ENCODE results near the gene HFM1. TPM values are rescaled to one million over a fixed set of nuclear protein-coding genes. Genes with fewer than 3 reads are reported as not detected.

HFM1 gene
- total and polyA plus RNA-seq, 9 of the 15 experiments (the other 6 are each of a cell fraction or from before 2014, with no cell fraction given) = 1.5 to 6.4 (median 3.7) TPM

DNA sequence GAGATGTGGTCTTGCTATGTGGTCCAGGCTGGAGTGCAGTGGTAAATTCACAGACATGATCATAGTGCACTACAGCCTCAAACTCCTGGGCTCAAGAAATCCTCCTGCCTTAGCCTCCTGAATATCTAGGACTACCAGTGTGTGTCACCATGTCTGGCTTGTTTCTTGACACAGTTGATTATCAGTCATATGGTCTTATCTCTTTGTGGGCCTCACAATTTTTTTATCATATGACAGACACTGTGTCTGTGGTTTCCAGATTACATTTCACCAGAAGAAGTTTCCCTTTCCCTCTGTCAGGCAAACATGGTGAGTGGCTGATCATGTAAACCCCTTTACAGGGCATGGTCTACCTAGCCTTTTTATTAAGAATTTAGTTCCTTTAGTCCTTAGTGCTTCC lies 96.1 kb downstream of the HFM1 start (continued):
- TF ChIP-seq ELF1 (tag; IDR thresholded peaks at IDR 0.05) (no peak), NR2C1 (IDR thresholded peaks at IDR 0.05) (no peak), NR2C1 (tag; IDR thresholded peaks at IDR 0.05) (no peak), NCOR1 (IDR thresholded peaks at IDR 0.05) (peak; percentile 87), CBFB (CRISPR knock-in tag; IDR thresholded peaks at IDR 0.05) (no peak), NCOA6 (IDR thresholded peaks at IDR 0.05) (no peak), JUND (IDR thresholded peaks at IDR 0.05; ENCODE audit: borderline replicate concordance, low read depth, low read length) (no peak; the same call in 1 of the 2 replicates), JUND (tag; IDR thresholded peaks at IDR 0.05; ENCODE audit: borderline replicate concordance, low read depth, low read length) (no peak), RFX5 (IDR thresholded peaks at IDR 0.05; ENCODE audit: low read depth, low read length) (no peak), ZNF507 (tag; conservative IDR thresholded peaks at IDR 0.05) (no peak), POLR2G (IDR thresholded peaks at IDR 0.05; ENCODE audit: low read depth, low read length) (no peak), HCFC1 (IDR thresholded peaks at IDR 0.05; ENCODE audit: low read depth, low read length) (no peak), KLF6 (CRISPR knock-in tag; IDR thresholded peaks at IDR 0.05; ENCODE audit: borderline replicate concordance) (no peak), ZBTB1 (CRISPR knock-in tag; IDR thresholded peaks at IDR 0.05; ENCODE audit: borderline replicate concordance, low read depth) (no peak), RBM39 (optimal IDR thresholded peaks at IDR 0.05; ENCODE audit: low read depth, low read length) (no peak), PPARD (CRISPR knock-in tag; IDR thresholded peaks at IDR 0.05) (no peak), RBM22 (IDR thresholded peaks at IDR 0.05; ENCODE audit: low read depth, low read length, poor library complexity, severe bottlenecking) (no peak), SIRT6 (IDR thresholded peaks at IDR 0.05; ENCODE audit: low read depth, low read length) (no peak)
- TF ChIP-seq, protein P1, sequence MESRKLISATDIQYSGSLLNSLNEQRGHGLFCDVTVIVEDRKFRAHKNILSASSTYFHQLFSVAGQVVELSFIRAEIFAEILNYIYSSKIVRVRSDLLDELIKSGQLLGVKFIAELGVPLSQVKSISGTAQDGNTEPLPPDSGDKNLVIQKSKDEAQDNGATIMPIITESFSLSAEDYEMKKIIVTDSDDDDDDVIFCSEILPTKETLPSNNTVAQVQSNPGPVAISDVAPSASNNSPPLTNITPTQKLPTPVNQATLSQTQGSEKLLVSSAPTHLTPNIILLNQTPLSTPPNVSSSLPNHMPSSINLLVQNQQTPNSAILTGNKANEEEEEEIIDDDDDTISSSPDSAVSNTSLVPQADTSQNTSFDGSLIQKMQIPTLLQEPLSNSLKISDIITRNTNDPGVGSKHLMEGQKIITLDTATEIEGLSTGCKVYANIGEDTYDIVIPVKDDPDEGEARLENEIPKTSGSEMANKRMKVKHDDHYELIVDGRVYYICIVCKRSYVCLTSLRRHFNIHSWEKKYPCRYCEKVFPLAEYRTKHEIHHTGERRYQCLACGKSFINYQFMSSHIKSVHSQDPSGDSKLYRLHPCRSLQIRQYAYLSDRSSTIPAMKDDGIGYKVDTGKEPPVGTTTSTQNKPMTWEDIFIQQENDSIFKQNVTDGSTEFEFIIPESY (CRISPR knock-in tag; IDR thresholded peaks at IDR 0.05) = no peak
- TF ChIP-seq, protein P2, sequence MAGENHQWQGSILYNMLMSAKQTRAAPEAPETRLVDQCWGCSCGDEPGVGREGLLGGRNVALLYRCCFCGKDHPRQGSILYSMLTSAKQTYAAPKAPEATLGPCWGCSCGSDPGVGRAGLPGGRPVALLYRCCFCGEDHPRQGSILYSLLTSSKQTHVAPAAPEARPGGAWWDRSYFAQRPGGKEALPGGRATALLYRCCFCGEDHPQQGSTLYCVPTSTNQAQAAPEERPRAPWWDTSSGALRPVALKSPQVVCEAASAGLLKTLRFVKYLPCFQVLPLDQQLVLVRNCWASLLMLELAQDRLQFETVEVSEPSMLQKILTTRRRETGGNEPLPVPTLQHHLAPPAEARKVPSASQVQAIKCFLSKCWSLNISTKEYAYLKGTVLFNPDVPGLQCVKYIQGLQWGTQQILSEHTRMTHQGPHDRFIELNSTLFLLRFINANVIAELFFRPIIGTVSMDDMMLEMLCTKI (IDR thresholded peaks at IDR 0.05; ENCODE audit: partially characterized antibody) = no peak
- TF ChIP-seq, protein P3, sequence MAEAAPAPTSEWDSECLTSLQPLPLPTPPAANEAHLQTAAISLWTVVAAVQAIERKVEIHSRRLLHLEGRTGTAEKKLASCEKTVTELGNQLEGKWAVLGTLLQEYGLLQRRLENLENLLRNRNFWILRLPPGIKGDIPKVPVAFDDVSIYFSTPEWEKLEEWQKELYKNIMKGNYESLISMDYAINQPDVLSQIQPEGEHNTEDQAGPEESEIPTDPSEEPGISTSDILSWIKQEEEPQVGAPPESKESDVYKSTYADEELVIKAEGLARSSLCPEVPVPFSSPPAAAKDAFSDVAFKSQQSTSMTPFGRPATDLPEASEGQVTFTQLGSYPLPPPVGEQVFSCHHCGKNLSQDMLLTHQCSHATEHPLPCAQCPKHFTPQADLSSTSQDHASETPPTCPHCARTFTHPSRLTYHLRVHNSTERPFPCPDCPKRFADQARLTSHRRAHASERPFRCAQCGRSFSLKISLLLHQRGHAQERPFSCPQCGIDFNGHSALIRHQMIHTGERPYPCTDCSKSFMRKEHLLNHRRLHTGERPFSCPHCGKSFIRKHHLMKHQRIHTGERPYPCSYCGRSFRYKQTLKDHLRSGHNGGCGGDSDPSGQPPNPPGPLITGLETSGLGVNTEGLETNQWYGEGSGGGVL (CRISPR knock-in tag; IDR thresholded peaks at IDR 0.05) = no peak
- TF ChIP-seq, protein P4, sequence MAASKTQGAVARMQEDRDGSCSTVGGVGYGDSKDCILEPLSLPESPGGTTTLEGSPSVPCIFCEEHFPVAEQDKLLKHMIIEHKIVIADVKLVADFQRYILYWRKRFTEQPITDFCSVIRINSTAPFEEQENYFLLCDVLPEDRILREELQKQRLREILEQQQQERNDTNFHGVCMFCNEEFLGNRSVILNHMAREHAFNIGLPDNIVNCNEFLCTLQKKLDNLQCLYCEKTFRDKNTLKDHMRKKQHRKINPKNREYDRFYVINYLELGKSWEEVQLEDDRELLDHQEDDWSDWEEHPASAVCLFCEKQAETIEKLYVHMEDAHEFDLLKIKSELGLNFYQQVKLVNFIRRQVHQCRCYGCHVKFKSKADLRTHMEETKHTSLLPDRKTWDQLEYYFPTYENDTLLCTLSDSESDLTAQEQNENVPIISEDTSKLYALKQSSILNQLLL (CRISPR knock-in tag; IDR thresholded peaks at IDR 0.05; ENCODE audit: borderline replicate concordance) = no peak
- TF ChIP-seq, protein P5, sequence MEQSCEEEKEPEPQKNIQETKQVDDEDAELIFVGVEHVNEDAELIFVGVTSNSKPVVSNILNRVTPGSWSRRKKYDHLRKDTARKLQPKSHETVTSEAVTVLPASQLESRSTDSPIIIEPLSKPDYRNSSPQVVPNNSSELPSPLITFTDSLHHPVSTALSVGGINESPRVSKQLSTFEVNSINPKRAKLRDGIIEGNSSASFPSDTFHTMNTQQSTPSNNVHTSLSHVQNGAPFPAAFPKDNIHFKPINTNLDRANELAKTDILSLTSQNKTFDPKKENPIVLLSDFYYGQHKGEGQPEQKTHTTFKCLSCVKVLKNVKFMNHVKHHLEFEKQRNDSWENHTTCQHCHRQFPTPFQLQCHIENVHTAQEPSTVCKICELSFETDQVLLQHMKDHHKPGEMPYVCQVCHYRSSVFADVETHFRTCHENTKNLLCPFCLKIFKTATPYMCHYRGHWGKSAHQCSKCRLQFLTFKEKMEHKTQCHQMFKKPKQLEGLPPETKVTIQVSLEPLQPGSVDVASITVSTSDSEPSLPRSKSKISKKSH (CRISPR knock-in tag; IDR thresholded peaks at IDR 0.05) = no peak

Data from K562 (cell line).